HG03460 (cell line): ENCODE results near the gene ADAMTSL5.
"Not testable (repeated sequence)": the region's sequence is repeated elsewhere in the genome, so short reads cannot be mapped to it uniquely, and the experiment has no call there.

Experiments used
- ATAC-seq: cut with Tn5 transposase; IDR thresholded peaks from one replicate; pipeline ENCODE4 v1.9.1; 2021; ENCODE audit not compliant: unreplicated experiment

ADAMTSL5 gene

DNA sequence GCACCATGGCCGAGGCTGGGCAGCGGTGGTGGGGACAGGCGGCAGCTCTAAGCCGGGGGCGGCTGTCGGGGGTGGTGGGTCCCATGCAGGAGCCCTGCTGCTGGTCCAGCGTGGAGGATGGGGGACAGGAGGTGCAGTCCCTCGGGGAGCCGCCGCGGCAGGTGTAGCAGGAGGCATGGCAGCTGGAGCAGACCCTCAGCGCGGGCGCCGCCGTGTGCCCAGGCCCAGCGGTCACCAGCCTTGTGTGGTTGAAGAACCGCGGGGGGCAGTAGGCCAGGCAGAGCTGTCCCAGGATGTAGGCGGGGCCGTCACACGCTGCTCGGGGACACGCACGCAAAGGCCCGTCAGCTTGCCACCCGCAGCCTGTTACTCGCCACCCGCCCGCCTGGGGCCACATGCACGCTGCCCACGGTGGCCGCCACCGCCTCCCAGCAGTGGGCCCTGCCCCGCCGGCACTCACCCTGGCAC lies 30.9 kb downstream of the ADAMTSL5 start:
- ATAC-seq = no peak

- no peak for ATAC-seq
Observed at GRCh38 chr19:1481224-1481892, 31.5 kb downstream of the ADAMTSL5 start.

DNA sequence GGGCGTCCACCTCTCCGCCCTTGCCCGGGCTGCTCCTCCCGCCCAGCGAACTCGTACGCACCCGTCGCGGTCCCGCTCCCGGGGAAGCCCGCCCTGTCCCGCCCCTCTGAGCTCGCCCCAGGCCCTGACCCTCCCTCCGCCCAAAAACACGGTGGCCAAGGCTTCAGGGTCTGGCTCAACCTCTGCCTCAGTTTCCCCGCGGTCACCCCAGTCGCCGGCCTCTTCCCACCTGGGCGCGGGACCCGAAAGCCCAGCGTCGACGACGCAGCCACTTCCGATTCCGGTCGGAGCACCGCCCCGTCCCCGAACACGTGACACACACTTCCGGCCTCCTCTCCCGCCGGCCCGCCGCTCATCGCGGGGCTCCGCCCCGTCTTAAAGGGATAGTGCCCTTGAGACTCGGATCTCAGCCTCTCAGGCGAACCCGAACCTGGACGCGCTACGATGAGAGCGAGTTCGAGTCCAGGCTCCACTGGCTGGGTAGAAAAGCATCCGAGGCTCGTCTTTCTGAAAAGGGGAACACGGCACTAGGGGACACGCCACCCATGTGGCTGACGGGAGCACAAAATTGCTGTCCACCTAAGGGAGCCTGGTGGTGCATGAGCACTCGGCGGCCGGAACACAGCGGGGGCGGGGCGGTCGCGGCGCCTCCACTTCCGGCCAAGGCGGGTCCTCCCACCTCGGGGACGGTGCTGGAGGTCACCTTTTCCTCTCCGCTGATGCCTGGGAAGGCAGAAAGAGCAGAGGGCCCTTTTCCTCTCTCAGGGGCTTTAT lies 33.7 kb downstream of the ADAMTSL5 start, which contains the start of gene C19orf25:
Gene C19orf25 (minus strand): TSS at position 282 of the 774 bp plus-strand sequence. CDS start 312 bp downstream, outside the sequence.
- peak; percentile 83 for ATAC-seq

DNA sequence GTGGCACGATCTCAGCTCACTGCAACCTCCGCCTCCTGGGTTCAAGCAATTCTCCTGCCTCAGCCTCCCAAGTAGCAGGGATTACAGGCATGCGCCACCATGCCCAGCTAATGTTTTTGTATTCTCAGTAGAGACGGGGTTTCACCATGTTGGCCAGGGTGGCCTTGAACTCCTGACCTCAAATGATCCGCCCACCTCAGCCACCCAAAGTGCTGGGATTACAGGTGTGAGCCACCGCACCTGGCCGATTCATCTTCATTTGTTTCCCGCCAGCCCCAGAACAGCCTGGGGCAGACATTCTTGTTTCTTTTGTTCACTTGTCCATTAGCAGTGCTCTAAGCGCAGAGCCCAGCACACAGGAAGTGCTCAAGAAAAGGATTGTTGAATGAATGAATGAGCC lies 35.8 kb downstream of the ADAMTSL5 start:
- not testable (repeated sequence) for ATAC-seq

DNA sequence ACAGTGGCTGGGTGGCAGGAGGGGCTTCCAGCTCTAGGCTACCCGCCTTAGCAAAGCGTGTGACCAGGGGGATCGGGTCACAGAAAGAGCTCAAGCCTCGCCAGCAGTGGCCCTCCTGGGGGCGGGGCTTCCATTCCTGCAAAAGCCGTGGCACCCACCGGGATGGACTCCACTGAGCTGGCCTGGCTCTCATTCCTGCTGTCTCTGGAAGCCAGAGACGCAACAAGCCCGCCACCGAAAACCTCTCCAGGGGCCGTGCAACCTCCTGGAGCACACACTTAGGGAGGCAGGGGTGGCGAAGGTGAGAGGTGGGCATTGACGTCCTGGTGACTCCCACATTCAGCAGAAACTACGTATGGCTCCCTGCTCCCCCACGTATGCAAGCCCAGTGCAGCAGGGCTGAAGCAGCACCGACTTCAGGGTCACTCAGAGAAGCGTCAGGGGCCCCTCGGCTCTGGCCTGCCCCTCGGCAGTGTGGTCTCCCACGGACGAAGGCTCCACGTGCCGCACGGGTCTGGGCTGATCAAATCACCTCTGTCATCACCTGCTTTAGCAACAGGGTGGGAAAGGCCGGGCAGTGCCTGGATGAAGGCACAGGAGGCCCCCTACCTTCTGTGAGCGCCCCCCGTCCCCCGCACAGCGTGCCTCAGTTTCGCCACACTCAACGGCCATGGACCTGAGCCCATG lies 36.9 kb downstream of the ADAMTSL5 start:
- ATAC-seq = no peak

DNA sequence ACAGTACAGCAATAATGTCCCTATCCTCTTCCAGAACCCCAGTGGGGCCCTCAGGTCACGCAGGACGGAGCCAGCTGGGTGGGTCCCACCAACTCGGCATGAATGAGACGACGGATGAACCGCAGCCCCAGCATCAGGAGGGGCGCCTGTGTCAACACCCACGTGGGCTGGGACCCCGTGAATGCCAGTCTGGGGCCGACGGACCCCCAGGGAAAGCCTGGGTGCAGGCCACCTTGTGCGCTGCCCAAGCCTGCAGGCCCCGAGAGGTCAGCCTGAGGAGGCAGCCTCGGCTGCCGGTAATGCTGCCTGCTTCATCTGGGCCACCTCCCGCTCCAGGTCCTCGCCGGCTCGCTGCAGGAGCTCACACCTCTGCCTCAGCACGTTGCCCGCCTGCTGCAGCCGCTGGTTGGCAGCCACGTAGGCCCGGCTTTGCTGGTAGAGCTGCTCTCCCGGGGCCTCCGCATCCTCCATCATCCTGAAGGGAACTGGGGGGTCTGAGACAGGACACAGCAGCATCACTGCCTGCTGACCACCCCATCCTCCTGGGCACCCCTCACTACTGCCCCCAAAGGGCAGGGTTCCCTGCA lies 38.0 kb downstream of the ADAMTSL5 start:
- no peak for ATAC-seq

GRCh38 chr19:1474011-1474764 lies 38.6 kb downstream of the ADAMTSL5 start:
- ATAC-seq = no peak

GRCh38 chr19:1473085-1473851 lies 39.6 kb downstream of the ADAMTSL5 start:
- no peak for ATAC-seq

GRCh38 chr19:1472231-1473084 lies 40.4 kb downstream of the ADAMTSL5 start:
- no peak for ATAC-seq

DNA sequence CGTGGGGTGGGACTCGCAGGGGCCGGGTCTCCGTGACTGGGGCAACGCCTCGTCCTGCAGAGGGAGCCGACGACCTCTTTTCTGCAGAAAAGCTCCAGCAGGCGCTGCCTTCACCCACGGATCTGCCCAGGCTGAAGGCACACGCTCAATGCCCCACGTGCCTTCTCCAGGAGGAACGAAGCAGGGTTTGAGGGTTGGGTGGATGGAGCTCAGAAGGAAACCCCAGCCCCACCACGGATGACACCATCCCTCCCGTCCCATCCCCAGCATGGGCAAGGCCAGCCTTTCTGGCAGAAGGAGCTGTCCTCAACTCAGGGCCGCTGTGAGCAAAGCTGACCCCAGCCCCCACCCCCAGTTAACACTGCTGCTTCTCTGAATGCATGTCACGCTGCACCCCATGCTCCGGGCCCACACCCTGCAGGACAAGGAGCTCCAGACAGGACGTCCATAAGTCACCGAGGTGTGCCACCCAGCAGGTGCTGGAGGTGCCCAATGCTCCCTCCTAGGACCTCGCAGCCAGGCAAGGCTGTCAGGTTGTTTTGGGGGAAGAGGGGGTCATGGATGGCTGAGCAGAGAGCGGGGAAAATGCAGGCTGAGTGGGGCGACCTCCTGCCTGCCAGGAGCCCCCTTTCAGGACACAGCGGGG lies 41.2 kb downstream of the ADAMTSL5 start:
- ATAC-seq = no peak

GRCh38 chr19:1471010-1471514 lies 41.8 kb downstream of the ADAMTSL5 start:
- no peak for ATAC-seq

GRCh38 chr19:1470305-1471009 lies 42.4 kb downstream of the ADAMTSL5 start:
- ATAC-seq = no peak

DNA sequence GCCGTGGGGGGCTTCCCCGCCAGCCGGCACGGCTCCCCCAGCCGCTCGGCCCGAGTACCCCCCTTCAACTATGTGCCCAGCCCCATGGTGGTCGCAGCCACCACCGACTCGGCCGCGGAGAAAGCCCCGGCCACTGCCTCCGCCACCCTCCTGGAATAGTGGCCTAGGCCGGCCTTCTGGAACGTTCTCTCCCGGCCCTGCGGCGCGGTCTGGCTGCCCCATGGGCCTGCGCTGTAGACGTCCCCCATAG lies 42.8 kb downstream of the ADAMTSL5 start:
- no peak for ATAC-seq

GRCh38 chr19:1469255-1470054 lies 43.4 kb downstream of the ADAMTSL5 start:
- no peak for ATAC-seq

DNA sequence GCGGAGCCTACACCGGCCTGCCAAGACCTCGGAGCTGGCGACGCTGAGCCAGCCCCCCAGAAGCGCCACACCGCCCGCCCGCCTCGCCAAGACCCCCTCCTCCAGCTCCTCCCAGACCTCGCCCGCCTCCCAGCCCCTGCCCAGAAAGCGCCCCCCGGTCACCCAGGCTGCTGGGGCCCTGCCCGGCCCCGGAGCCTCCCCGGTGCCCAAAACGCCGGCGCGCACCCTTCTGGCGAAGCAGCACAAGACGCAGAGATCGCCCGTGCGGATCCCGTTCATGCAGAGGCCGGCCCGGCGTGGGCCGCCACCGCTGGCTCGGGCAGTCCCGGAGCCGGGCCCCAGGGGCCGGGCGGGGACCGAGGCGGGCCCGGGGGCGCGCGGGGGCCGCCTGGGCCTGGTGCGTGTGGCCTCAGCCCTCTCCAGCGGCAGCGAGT lies 44.0 kb downstream of the ADAMTSL5 start:
- no peak for ATAC-seq

GRCh38 chr19:1468274-1468820 lies 44.5 kb downstream of the ADAMTSL5 start:
- no peak for ATAC-seq
